ENCODE data around the gene ROM1.

- no peak for TF ChIP-seq CTCF (optimal IDR thresholded peaks at IDR 0.05 in 1 of 3, IDR thresholded peaks at IDR 0.05 in 1 of 3, conservative IDR thresholded peaks at IDR 0.05 in 1 of 3; ENCODE audit: extremely low read depth in 1 of 3, insufficient read depth in 2 of 3, low read length in 3 of 3)
- no peak for TF ChIP-seq EZH2 (IDR thresholded peaks at IDR 0.05; ENCODE audit: low read length)
These were observed 9.5 kb downstream of the ROM1 start for GRCh38 chr11:62622476-62623089.

Data from keratinocyte (primary cell).